Sigmoid colon (tissue), 4 donors: ENCODE measurements around the gene DPH5.

Experiments used
- CTCF ChIP-seq, 4 experiments: fragments of 450-650 bp in 3 of 4; fragments of 200-600 bp in 1 of 4; IDR thresholded peaks; one replicate each; pipeline ENCODE4 v1.5.1; 2016 to 2019; ENCODE audit warnings: antibody characterized with exemption in 4 of 4, mild to moderate bottlenecking in 3 of 4, moderate library complexity in 2 of 4
- EP300 ChIP-seq, 4 donors: sonication (generic); formaldehyde crosslinking; IDR thresholded peaks; one replicate each; pipeline ENCODE4 v1.6.1; 2017; ENCODE audit warnings: antibody characterized with exemption in 4 of 4
- POLR2A ChIP-seq, 2 donors: fragments of 450-650 bp; IDR thresholded peaks; one replicate each; pipeline ENCODE4 v1.6.1; 2016; ENCODE audit warnings: antibody characterized with exemption in 2 of 2, mild to moderate bottlenecking in 2 of 2, moderate library complexity in 2 of 2
- POLR2AphosphoS5 ChIP-seq, 4 donors: sonication (generic); formaldehyde crosslinking; IDR thresholded peaks; one replicate each; pipeline ENCODE4 v1.6.1; 2017; ENCODE audit warnings: antibody characterized with exemption in 4 of 4

- TF ChIP-seq CTCF (IDR thresholded peaks at IDR 0.05) (no peak), POLR2A (IDR thresholded peaks at IDR 0.05) (no peak), EP300 (IDR thresholded peaks at IDR 0.05) (no peak), POLR2AphosphoS5 (IDR thresholded peaks at IDR 0.05) (no peak)
These were observed 19.2 kb upstream of the DPH5 start for GRCh38 chr1:101044749-101045148.
